HG03439 (cell line): ENCODE data around the gene SMIM8.
"Not testable (repeated sequence)": the region's sequence is repeated elsewhere in the genome, so short reads cannot be mapped to it uniquely, and the experiment has no call there.

Experiments
- ATAC-seq: cut with Tn5 transposase; IDR thresholded peaks from one replicate; pipeline ENCODE4 v1.9.1; 2021; ENCODE audit warnings: mild to moderate bottlenecking, moderate library complexity; ENCODE audit not compliant: unreplicated experiment

The SMIM8 gene, protein sequence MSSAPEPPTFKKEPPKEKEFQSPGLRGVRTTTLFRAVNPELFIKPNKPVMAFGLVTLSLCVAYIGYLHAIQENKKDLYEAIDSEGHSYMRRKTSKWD

DNA sequence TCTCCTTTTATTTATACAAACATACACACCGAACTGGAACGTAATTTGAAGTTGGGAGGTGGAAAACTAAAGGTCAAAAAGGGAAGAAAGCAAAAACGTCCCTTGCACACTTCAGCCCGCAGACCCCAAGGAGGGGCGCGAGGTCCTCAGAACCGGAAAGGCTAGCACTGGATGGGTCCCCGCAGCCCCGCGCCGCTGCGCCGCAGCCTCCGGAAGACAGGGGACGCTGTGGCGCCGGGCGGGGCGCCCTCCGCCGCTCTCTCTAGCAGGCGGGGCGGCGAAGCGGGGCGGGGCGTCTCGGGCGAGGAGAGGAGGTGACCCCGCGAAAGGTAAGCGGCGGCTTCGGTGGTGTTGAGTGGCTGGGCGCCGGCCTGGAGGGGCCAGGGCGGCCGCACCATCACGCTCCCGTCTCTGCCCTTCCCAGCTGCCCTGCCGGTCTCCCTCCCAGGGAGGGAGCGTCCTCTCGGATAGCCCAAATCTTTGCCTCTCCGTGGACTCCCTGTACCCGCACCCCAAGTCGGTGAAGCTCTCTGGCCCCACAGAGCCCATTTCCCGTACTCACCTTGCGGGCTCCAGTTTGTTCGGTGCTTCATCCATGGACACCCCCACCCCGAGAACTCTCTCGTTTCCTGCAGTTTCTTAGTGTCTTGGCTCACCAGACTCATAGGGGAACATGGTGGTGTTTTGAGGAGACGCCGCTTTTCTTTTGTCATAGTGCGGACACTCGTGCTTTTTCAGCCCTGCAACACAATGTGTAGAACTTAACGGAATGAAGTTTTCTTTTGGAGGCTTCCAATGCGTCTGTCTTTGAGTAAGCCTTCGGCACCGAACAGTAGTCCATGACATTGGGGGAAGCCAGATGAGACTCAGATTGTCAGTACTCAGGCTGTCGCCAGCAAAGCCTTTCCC lies at the start of gene SMIM8:
TSS of gene SMIM8 (plus strand) at position 285 of the 909 bp plus-strand sequence. CDS start 14,444 bp downstream, outside the sequence.
- peak; percentile 100 for ATAC-seq

DNA sequence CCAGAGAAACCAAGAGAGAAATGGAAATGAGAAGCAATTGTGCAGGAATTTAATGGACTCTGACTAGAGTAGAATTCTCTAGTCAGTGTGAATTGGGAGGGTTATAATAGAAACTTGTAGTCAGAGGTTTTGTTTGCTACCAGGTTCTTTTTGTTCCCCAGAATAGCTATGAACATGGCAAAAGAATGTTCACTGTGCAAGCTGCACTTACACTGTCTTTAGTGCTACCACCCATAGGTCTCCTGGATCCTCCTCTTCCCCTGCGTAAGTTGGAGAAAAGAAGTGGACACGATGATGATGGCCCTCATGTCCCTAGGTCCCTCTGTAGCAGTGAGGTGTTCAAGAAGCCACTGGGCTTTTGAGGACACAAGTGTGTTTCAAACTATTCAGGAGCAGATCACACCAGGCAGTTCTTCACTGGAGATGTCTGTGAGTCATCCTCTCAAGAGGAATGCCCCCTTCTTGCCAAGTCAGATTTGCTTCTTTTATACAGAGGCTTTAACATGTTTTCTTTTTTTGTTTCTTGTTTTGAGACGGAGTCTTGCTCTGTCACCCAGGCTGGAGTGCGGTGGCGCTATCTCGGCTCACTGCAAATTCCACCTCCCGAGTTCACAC lies 47.6 kb upstream of the SMIM8 start:
- ATAC-seq = no peak

- ATAC-seq = no peak
Observed at GRCh38 chr6:87276624-87277023, 45.8 kb upstream of the SMIM8 start.

GRCh38 chr6:87277123-87277522 lies 45.3 kb upstream of the SMIM8 start:
- no peak for ATAC-seq

DNA sequence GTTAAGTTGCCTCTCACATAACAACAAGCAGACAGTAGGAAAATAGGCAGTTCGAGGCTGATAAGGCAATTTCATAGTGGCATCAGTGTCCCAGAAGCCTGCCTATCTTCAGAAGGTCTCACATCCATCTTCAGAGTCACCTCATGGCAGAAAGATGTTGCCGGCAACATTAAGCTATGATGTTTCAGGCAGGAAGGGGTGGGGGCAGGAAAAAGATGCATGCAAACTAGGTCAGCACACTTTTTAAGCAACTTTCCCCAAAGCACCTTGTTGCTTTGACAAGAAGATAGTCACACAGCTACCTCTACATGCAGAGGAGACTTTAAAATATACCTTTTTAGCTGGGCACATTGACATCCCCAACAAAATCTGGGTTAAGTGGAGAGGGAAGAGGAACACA lies 43.2 kb upstream of the SMIM8 start:
- no peak for ATAC-seq

DNA sequence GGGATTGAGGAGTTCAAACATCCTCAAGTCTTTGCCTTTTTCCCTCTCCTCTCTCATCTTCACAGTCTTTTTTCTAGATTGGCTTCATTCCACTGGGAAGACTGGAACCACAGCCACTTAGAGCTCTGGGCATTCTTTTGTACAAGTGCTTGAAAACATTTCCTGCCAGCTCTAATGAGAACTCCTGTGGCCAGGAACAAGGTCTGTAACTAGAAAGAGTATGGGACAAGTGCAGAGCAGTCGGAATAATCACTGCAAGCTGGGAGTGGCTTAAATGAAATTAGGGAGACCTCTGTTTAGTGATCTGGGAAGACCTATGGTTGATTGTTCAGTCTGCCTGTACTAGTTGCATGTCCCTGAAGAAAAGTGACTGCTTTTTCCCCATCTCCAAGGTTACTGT lies 41.0 kb upstream of the SMIM8 start:
- no peak for ATAC-seq

- no peak for ATAC-seq
Observed at GRCh38 chr6:87282743-87283142, 39.6 kb upstream of the SMIM8 start.

GRCh38 chr6:87283461-87283860 lies 38.9 kb upstream of the SMIM8 start:
- no peak for ATAC-seq

DNA sequence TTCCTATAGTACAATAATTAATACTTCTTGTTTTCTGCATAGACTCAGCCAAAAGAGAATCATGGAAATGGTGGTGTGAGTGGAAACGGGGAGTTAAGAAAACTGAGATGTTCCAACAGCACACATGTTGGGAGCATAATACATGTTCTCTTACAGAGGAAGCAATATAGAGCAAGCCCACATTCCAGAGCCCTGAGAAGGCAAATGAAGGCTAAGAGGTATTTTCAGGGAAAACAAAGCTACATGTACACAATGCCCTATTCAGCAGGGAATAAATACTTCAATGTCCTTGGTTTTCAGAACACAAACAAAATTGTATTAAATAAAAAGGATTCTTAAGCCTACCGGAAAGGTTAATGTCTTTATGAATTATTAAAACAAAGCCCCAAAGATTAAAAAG lies 35.1 kb upstream of the SMIM8 start:
- ATAC-seq = no peak

- ATAC-seq = no peak
Observed at GRCh38 chr6:87289571-87289970, 32.8 kb upstream of the SMIM8 start.

GRCh38 chr6:87291883-87292282 lies 30.5 kb upstream of the SMIM8 start:
- no peak for ATAC-seq

DNA sequence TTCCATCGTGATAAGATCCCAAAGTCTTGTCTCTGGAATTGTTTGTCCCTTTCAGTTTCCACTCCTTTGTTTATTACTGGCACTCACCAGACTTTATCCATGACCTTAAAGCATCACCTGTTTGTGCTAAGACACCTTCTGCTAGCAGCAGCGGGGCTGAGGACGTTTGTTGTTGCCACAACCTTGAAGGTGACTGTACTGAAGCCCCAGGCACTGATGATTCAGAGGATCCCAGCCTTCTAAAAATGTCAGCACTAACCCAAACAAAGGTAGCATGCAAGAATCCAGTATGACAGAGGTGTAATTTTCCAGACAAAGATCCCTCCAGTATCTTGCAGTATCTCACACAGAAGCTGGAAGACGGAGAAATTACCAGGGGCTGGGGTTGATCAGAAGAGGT lies 28.9 kb upstream of the SMIM8 start:
- no peak for ATAC-seq

DNA sequence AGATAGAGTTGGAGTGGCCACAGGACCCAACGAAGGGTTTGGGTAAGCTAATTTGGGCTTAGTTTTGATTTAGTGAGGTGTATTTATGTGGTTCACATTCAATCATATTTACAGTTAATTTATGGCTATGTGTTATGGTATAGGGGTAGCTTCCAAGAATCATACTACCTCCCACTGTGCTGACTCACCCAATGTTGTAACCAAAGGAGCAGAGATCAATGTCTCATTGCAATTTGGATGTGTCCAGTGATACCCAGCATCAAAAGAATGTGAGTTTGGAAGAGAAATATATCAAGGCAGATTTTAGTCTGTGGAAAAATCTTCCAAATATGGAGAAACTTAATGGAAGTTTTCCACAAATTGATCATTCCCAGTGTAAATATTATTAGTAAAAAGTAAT lies 25.3 kb upstream of the SMIM8 start:
- ATAC-seq = no peak

GRCh38 chr6:87301277-87301676 lies 21.1 kb upstream of the SMIM8 start:
- ATAC-seq = not testable (repeated sequence)

GRCh38 chr6:87308970-87309369 lies 13.4 kb upstream of the SMIM8 start:
- no peak for ATAC-seq

DNA sequence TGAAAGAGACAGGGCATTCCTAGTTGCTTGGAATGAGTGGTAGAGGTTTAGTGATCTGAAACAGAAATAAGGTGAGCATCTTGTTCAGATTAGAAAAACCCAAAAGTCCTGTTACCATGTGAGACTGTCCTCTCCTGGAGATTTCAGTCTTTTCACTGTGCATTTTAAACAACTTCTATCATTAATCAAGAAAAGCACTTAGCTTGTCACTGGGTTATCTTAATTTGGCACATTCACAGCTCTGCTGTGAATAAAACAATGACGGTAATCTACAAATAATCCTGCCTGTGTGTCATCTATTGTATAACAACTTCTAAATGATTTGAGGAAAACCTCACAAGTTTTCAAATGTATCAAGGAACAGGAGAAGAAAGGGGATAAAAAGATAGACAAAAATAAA lies 9.5 kb upstream of the SMIM8 start:
- ATAC-seq = no peak

DNA sequence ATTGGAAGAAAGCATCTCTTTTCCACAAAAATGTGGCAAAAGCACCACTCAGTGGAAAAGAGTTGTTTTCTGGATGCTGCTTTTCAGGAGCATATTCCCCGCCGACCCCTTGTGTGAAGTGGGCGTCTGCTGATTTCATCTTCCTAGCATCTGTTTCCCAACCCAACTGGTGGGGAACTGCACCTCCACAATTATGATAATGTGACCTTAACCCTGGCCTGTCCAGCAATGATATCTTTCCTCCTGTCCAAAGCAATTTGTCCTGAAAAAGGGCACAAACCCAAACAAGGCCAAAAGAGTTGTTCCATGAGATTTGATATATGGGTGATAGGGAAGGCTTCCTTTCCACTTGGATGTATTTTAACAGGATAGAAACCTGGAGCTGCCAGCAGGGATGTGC lies 7.3 kb upstream of the SMIM8 start:
- no peak for ATAC-seq

DNA sequence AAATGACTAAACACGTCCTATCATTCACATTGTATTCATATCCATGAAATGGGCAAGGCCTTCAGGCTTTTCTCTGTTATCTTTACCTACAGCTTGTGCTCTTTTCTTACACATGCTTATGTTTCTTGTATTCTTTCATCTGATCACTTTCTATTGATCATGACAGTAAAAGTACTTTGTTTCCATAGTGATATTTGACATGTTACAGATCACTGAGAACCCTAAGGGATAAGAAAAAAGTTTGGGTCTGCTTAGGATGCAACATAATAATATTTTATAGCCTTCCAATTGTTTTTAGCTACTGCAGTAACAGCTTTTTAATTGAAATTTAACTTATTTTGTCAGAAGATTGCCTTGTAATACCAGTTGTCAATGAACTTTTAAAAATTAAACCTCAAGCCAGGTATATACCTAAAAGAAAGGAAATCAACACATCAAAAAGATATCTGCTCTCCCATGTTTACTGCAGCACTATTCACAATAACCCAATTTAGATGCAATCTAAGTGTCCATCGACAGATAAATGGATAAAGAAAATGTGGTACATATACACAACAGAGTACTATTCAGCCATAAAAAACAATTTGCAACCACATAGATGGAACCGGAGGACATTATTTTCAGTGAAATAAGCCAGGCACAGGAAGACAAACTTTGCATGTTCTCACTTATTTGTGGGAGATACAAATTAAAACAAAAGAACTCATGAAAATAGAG lies 3.0 kb upstream of the SMIM8 start:
- no peak for ATAC-seq

GRCh38 chr6:87323880-87324279 lies 1.5 kb downstream of the SMIM8 start:
- not testable (repeated sequence) for ATAC-seq

DNA sequence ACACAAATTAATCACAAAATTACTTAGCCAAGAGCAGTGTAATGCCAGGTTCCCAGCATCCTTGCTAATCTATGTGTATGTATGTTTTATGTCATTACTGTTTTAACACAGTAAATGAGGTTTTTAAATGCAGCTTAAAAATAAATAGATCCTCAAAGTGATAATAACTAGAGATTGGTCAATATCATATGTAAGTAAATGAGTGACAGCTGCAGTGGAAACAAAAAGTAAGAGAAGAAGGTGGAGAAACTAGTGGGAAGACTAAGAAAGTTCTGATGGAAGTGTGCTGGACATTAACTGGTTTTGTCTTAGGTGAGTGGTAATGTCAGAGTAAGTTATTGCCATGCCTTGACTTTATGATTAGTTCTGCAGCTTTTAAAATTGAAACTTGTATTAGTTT lies 8.6 kb downstream of the SMIM8 start:
- no peak for ATAC-seq

DNA sequence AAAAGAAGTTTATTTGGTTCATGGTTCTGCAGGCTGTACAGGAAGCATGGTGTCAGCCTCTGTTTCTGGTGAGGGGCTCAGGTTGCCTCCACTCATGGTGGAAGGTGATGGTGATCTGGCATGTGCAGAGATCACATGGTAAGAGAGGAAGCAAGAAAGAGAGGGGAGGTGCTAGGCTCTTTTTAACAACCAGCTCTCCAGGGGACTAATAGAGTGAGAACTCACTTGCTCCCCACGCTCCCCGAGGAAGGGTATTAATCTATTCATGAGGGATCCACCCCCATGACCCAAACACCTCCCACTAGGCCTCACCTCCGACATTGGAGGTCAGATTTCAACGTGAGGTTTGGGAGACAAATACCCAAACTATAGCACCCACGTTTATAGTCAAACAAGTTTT lies 10.6 kb downstream of the SMIM8 start:
- no peak for ATAC-seq
